ENCODE data around the gene IL17RA.

Gene IL17RA

DNA sequence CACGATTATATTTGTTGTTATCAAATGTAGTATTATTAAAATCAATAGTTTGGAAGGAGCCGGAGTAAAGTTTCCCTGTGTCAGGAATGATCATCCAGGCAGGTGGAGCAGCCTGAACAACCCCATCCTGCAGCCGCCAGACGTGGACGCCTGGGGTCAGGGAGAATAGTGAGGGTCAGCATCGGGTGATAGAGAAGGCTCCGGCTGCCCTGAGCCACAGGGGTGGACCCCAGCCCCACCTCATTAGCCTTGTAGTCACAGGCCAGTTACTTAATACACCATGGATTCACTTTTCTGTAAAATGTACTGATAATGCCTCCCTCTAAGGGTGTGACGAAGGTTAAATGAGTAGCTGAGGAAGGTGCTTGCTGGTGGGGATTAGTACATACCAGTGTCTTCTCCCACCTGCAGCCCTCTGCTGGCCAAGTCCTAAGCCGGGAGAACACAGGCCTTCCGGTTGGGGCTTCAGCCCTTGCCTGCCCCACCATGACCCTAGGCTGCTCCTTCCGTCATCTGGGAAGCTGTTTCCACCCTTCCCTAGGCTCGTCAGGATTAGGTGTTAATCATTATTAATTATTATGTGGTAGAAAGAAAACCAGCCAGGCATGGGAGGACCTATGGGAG is 21.5 kb downstream of the IL17RA start:
- no peak for DNase-seq (ENCODE audit: low read depth, low spot score)

DNA sequence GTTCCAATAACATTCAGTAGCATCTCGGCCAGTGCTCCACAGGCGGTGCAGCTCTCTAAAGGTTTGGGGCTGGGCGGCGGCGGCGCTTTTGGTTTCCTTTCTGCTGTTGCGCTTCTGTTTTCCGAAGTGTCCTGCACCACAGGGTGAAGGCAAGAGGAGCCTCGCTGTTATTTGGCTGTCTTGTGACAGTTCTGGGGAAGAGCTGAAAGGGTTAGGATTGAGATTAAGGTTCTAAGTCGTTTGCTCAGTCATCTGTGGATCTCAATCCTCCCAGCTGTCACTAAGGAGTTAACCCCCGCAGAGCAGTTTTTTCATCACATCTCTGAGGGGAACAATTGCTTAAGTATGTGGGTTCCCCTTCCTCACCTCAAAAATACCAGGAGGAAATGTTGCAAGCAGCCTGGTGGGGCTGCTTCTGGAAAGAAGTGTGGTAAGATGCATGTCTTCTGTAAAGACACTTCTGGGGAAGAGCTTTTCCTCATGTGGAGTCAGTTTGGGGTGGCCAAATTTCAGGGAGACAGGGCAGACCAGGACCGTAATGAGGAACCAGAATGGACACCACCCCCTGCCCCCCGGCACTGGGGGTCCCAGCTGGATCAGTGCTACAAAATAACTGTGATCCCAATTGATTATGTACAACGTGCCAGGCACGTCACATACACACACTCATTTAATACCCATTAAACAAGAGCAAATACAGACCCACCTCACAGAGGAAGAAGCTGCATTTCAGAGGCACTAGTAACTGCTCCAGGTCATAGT is 22.2 kb downstream of the IL17RA start:
- DNase-seq (ENCODE audit: low read depth, low spot score) = no peak

GRCh38 chr22:17107547-17107810 is 22.7 kb downstream of the IL17RA start:
- DNase-seq (ENCODE audit: low read depth, low spot score) = no peak

DNA sequence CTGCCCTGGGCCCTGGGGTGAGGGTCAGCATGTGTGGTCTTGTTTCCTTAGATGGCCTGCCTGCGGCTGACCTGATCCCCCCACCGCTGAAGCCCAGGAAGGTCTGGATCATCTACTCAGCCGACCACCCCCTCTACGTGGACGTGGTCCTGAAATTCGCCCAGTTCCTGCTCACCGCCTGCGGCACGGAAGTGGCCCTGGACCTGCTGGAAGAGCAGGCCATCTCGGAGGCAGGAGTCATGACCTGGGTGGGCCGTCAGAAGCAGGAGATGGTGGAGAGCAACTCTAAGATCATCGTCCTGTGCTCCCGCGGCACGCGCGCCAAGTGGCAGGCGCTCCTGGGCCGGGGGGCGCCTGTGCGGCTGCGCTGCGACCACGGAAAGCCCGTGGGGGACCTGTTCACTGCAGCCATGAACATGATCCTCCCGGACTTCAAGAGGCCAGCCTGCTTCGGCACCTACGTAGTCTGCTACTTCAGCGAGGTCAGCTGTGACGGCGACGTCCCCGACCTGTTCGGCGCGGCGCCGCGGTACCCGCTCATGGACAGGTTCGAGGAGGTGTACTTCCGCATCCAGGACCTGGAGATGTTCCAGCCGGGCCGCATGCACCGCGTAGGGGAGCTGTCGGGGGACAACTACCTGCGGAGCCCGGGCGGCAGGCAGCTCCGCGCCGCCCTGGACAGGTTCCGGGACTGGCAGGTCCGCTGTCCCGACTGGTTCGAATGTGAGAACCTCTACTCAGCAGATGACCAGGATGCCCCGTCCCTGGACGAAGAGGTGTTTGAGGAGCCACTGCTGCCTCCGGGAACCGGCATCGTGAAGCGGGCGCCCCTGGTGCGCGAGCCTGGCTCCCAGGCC is 23.7 kb downstream of the IL17RA start:
- no peak for DNase-seq (ENCODE audit: low read depth, low spot score)

DNA sequence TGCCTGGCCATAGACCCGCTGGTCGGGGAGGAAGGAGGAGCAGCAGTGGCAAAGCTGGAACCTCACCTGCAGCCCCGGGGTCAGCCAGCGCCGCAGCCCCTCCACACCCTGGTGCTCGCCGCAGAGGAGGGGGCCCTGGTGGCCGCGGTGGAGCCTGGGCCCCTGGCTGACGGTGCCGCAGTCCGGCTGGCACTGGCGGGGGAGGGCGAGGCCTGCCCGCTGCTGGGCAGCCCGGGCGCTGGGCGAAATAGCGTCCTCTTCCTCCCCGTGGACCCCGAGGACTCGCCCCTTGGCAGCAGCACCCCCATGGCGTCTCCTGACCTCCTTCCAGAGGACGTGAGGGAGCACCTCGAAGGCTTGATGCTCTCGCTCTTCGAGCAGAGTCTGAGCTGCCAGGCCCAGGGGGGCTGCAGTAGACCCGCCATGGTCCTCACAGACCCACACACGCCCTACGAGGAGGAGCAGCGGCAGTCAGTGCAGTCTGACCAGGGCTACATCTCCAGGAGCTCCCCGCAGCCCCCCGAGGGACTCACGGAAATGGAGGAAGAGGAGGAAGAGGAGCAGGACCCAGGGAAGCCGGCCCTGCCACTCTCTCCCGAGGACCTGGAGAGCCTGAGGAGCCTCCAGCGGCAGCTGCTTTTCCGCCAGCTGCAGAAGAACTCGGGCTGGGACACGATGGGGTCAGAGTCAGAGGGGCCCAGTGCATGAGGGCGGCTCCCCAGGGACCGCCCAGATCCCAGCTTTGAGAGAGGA is 24.5 kb downstream of the IL17RA start:
- no peak for DNase-seq (ENCODE audit: low read depth, low spot score)

DNA sequence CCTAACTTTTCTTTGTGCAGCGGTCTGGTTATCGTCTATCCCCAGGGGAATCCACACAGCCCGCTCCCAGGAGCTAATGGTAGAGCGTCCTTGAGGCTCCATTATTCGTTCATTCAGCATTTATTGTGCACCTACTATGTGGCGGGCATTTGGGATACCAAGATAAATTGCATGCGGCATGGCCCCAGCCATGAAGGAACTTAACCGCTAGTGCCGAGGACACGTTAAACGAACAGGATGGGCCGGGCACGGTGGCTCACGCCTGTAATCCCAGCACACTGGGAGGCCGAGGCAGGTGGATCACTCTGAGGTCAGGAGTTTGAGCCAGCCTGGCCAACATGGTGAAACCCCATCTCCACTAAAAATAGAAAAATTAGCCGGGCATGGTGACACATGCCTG is 25.2 kb downstream of the IL17RA start:
- DNase-seq (ENCODE audit: low read depth, low spot score) = no peak

GRCh38 chr22:17110791-17111550 is 26.2 kb downstream of the IL17RA start:
- no peak for DNase-seq (ENCODE audit: low read depth, low spot score)

- DNase-seq (ENCODE audit: low read depth, low spot score) = no peak
Measured at GRCh38 chr22:17112491-17113042, 27.8 kb downstream of the IL17RA start.

- DNase-seq (ENCODE audit: low read depth, low spot score) = no peak
Measured at GRCh38 chr22:17113600-17113999, 28.8 kb downstream of the IL17RA start.

- no peak for DNase-seq (ENCODE audit: low read depth, low spot score)
Measured at GRCh38 chr22:17114173-17114897, 29.5 kb downstream of the IL17RA start.

- no peak for DNase-seq (ENCODE audit: low read depth, low spot score)
Measured at GRCh38 chr22:17114898-17115235, 30.1 kb downstream of the IL17RA start.

GRCh38 chr22:17115236-17115635 is 30.4 kb downstream of the IL17RA start:
- DNase-seq (ENCODE audit: low read depth, low spot score) = no peak

DNA sequence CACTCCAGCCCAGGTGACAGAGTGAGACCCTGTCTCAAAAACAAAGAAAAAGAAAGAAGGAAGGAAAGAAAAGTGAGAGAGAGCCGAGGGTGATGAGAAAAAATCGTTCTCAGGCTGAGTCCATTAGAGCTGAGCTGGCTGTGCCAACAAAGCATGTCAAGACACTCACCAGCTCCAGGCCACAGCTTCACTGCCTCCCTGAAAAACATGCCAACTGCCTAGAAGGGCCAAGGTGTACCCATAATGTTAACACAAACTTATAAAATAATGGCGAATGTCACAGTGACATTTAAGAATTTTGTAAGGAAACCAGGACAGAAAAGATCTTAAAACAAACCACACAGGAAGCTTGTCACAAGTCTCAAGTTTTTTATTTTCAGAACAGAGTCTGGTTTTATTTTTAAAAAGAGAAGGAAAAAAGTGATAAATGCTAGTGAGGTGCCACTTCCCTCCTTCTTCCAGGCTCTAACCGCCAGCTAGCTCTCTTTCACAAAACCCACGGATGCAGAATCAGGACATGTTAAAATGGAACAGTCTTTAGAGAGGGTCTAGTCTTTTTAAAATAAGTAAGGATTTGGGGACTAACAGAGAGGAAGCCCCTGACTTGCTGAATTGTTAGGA is 31.3 kb downstream of the IL17RA start:
- no peak for DNase-seq (ENCODE audit: low read depth, low spot score)

DNA sequence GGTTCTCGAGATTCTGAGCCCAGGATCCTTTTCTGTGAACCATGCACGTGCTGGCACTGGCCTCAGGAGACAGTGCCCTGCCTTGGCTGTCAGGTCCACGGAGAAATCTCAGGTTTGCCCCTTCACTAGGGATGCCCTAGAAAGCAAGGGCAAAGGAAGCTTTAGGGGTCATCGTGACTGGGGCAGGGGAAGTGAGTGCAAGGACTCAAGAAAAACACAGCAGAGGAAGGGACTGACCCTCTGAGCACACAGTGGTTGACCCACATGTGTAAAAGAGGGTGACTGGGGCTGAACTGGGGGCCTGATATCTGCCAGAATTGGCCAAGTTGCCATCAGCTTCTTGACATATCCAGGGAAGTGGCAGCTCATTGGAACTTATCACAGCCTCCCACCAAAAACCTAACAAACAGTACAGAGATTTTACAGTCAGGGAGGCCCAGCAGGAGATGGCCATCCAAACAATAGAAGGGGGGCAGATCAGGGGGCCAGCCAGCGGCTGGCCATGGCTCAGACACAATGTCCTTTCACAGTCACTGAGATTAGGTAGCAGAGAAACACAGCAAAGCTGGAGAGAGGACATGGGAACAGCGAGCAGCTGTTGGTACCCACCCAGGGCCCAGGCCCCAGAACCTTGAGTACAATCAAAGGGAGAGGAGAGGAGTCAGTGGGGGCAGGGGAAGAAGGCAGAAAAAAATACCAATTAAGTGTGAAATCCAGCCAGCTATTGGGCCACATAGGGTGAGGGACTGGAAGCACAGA is 32.0 kb downstream of the IL17RA start:
- DNase-seq (ENCODE audit: low read depth, low spot score) = no peak

GRCh38 chr22:17117400-17117799 is 32.6 kb downstream of the IL17RA start:
- DNase-seq (ENCODE audit: low read depth, low spot score) = no peak

DNA sequence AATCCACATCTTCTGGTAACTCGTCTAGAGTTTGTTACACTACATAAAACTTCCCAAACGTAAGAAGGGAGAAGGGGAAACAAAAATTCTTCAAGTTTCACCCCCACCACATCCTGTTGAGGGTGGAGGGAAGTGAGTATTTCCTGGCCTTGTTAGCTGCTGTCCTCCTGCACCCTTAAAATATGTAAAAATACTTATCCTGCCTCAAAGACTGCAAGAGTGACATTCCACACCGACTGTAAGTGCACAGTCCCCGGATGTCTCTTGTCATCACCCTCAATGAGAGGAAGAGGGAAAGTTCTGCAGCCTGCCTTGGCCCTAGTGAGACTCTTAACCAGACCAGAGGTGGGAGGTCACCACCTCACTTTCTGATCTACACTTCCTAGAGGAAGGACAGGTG is 33.1 kb downstream of the IL17RA start:
- no peak for DNase-seq (ENCODE audit: low read depth, low spot score)

- DNase-seq (ENCODE audit: low read depth, low spot score) = no peak
Measured at GRCh38 chr22:17118342-17118741, 33.5 kb downstream of the IL17RA start.

GRCh38 chr22:17119481-17120202 is 34.8 kb downstream of the IL17RA start:
- no peak for DNase-seq (ENCODE audit: low read depth, low spot score)

GRCh38 chr22:17120281-17120680 is 35.5 kb downstream of the IL17RA start:
- DNase-seq (ENCODE audit: low read depth, low spot score) = no peak
